Mesodermal cell (in vitro differentiated cells): ENCODE measurements around the gene RBFOX2.

Source experiments
- H3K27ac ChIP-seq: 2 replicates; pipeline ENCODE4 v1.7.0; 2013; ENCODE audit warnings: mild to moderate bottlenecking, low read depth, low read length, moderate library complexity; ENCODE audit not compliant: severe bottlenecking
- H3K36me3 ChIP-seq: 2 replicates; pipeline ENCODE4 v1.7.1; 2013; ENCODE audit warnings: mild to moderate bottlenecking, low read length, moderate library complexity; ENCODE audit not compliant: control insufficient read depth, insufficient read depth
- H3K4me1 ChIP-seq: one replicate; pipeline ENCODE4 v1.7.1; 2013; ENCODE audit warnings: mild to moderate bottlenecking, low read length; ENCODE audit not compliant: insufficient read depth, control insufficient read depth, poor library complexity, severe bottlenecking
- H3K4me3 ChIP-seq: 2 replicates; pipeline ENCODE4 v1.7.0; 2013; ENCODE audit warnings: low read length, control low read depth, mild to moderate bottlenecking; ENCODE audit not compliant: insufficient read depth, poor library complexity, severe bottlenecking; ENCODE audit errors: extremely low read depth
- H3K9me3 ChIP-seq: 2 replicates; pipeline ENCODE4 v1.7.1; 2013; ENCODE audit warnings: mild to moderate bottlenecking, low read length, moderate library complexity; ENCODE audit not compliant: control insufficient read depth
- WGBS, 2 experiments: methylation state at CpG; one replicate each; pipeline ENCODE4 v1.1.5; 2013; ENCODE audit warnings: missing lambda C conversion rate in 2 of 2; ENCODE audit not compliant: insufficient coverage in 2 of 2; 5-methylcytosine and 5-hydroxymethylcytosine counted together

The RBFOX2 gene

DNA sequence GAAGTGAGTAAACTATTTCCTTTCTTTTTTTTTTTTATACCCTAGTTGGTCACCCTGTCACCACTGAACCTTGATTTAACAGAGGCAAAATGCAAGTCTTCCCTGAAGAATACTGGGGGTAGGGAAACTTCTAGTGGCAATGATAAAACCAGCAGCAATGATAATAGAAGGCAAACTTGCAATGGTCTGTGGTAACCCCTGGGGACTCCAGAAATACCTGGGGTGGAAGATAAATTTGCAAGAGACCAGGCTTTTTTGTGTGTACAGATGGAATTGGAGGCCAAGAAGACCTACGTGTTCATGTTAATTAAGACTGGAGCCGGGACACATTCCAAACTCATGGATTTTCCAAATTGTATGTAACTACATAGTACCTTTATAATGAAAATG lies 299.3 kb downstream of the RBFOX2 start:
- Histone ChIP-seq H3K27ac (no peak overlapping the region), H3K4me1 (no peaks in the 10 kb centered on the region), H3K4me3 (no peak overlapping the region), H3K36me3 (no peaks in the 10 kb centered on the region), H3K9me3 (no peaks in the 10 kb centered on the region)
- no CpG with 5 or more reads among the region's 2 CpGs for WGBS, 2 experiments

DNA sequence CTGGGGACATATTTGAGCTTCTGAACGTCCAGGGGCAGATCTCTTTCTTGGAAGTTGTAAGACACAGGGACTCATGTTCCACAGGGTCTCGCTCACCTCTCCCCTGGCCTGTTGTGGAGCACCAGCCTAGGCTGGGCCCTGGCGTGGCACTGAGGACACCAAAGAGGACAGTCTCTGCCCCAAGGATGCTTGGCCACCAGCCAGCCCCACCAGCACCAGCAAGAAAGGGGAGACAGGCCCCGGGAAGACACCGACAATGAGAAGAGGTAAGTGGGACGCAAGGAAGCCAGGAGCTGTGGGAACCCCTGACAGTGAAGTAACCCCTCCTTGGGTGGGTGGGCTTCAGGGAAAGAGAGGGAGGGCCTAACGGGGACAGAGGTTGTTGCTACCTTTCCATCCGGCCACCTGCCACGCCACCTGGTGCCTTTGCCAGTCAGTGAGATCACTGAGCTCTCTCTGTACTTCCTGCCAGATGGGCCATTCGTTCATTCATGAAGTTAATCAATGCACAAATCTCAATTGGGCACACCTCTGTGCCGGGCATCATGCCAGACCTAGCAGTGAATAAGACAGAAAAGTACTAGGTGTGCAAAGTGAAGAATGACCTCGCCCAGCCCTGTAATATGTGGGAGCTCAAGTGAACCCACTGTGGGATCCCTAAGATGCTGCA lies 299.9 kb downstream of the RBFOX2 start:
- no peak overlapping the region for H3K27ac ChIP-seq
- no peak overlapping the region for H3K4me3 ChIP-seq
- H3K9me3 ChIP-seq, result no peaks in the 10 kb centered on the region
- WGBS, 2 experiments, result 93 to 94% methylated on average over 9 to 11 of the region's 12 CpGs
- no peaks in the 10 kb centered on the region for H3K36me3 ChIP-seq
- H3K4me1 ChIP-seq, result no peaks in the 10 kb centered on the region

DNA sequence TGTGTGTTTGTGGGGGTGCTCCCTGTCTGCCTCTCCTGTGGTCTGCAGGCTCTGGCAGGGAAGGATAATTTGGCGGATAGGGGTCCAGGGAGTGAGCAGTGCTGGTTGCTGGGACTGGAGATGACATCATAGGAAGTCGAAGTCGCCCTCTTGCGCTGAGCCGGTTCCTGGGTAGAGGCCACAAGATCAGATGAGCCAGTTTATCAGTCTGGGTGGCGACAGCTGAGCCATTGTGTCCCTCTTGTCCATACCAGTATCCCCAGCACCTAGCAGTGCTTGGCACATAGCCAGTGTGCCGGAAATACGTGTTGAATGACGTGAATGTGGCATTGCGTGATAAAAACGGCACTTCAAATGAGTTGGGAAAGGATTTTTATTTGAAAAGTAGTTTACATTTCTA lies 301.2 kb downstream of the RBFOX2 start:
- Histone ChIP-seq H3K36me3 (no peaks in the 10 kb centered on the region), H3K9me3 (no peaks in the 10 kb centered on the region), H3K4me1 (no peaks in the 10 kb centered on the region), H3K27ac (no peak overlapping the region), H3K4me3 (no peak overlapping the region)
- 86 to 96% methylated on average over 6 to 8 of the region's 11 CpGs for WGBS, 2 experiments

DNA sequence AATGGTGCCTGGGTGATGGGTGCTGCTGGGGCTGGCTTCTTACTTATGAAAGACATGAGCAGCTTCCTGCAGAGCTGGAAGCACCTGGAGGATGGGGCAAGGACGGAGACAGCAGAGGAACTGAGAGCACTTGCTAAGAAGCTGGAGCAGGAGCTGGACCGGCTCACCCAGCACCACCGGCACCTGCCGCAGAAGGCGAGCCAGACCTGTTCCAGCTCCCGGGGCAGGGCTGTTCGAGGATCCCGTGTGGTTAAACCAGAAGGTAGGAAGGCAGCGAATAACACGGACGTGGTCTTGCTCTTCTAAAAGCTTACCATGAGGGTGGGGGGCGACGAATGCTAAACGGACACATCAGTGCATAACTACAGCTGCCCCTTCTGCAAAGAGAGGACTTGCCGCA lies 301.7 kb downstream of the RBFOX2 start:
- Histone ChIP-seq H3K4me1 (no peaks in the 10 kb centered on the region), H3K9me3 (no peaks in the 10 kb centered on the region), H3K36me3 (no peaks in the 10 kb centered on the region), H3K27ac (no peak overlapping the region), H3K4me3 (no peak overlapping the region)
- 95 to 96% methylated on average over 15 of the region's 15 CpGs for WGBS, 2 experiments

DNA sequence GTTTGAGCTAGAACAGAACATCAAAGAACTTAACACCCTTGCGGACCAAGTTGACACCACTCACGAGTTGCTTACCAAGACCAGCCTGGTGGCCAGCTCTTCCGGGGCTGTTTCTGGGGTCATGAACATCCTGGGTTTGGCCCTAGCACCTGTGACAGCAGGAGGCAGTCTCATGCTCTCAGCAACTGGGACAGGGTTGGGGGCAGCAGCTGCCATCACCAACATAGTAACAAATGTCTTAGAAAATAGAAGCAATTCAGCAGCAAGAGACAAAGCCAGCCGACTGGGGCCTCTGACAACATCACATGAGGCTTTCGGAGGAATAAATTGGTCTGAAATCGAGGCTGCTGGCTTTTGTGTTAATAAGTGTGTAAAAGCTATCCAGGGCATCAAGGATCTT lies 302.2 kb downstream of the RBFOX2 start:
- Histone ChIP-seq H3K36me3 (no peaks in the 10 kb centered on the region), H3K4me3 (no peak overlapping the region), H3K4me1 (no peaks in the 10 kb centered on the region), H3K9me3 (no peaks in the 10 kb centered on the region), H3K27ac (no peak overlapping the region)
- WGBS, 2 experiments, result 98 to 100% methylated on average over 6 of the region's 6 CpGs

DNA sequence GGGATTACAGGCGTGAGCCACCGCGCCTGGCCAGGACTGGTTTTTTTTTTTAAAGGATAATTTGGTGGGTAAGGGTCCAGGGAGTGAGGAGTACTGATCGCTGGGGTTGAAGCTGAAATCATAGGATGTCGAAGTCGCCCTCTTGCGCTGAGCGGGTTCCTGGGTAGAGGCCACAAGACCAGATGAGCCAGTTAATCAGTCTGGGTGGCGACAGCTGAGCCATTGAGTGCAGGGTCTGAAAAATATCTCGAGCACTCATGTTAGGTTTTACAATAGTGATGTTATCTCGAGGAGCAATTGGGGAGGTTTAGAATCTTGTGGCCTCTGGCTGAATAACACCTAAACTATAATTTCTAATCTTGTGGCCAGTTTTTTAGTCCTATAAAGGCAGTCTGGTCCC lies 303.1 kb downstream of the RBFOX2 start:
- Histone ChIP-seq H3K36me3 (no peaks in the 10 kb centered on the region), H3K4me1 (no peaks in the 10 kb centered on the region), H3K4me3 (no peak overlapping the region), H3K27ac (no peak overlapping the region), H3K9me3 (no peaks in the 10 kb centered on the region)
- 95 to 98% methylated on average over 8 to 9 of the region's 11 CpGs for WGBS, 2 experiments

DNA sequence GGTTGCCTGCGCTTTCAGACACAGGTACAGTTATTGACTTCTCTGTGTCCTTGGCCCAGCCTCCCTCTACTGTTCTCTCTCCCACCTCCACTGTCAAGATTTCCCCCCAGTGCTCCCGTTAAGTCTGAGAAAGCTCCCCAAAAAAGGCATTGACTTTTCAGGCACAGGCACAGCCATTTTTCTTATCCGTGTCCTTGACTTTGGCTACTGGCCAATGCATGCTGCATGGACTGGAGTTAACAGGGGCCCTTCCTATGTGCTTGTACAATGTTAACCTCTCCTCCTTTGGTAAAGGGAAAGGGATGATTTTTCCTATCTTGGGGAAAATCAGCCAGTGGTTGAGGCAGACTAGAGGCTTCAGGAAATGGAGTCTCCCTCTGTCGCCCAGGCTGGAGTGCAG lies 306.7 kb downstream of the RBFOX2 start:
- 93 to 96% methylated on average over 4 of the region's 4 CpGs for WGBS, 2 experiments
- H3K9me3 ChIP-seq, result no peaks in the 10 kb centered on the region
- no peak overlapping the region for H3K27ac ChIP-seq

DNA sequence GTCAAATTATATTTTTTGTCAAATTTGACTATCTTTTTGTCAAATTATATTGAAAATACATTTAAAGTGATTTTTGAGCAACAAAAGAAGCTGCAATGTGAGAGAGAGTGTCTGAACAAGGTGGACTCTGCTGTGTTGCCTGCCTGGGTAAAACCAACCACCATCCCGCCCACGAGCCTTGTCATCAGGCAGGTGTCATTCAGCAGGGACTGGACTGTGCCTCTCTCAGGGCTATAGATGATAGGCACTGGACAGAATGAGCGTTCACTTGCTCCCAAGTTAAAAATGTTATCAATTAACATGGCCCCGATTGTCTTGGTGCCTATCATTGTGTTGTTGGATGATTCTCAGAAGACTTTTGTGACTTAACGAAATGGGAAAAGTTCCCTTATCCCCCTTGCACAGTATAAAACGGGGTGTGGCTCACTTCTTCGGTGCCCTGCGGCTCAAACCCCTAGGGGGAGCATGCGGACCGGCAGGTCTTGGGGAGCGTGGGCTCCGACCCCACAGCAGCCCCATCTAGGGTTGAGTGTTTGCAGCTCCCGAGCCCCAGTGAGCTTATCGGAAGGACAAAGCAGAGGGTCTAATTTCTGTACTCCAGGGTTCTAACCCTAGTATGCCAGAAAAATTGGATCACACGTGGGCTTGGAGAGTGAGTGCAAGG lies 309.3 kb downstream of the RBFOX2 start:
- WGBS, 2 experiments, result 80 to 88% methylated on average over 14 of the region's 15 CpGs
- H3K4me1 ChIP-seq, result no peaks in the 10 kb centered on the region
- H3K4me3 ChIP-seq, result no peak overlapping the region
- H3K9me3 ChIP-seq, result no peaks in the 10 kb centered on the region
- H3K27ac ChIP-seq, result no peak overlapping the region
- no peaks in the 10 kb centered on the region for H3K36me3 ChIP-seq

More for the DNA sequence above, 306.7 kb downstream of the RBFOX2 start:
- Histone ChIP-seq H3K4me3 (no peak overlapping the region), H3K36me3 (no peaks in the 10 kb centered on the region), H3K4me1 (no peaks in the 10 kb centered on the region)

DNA sequence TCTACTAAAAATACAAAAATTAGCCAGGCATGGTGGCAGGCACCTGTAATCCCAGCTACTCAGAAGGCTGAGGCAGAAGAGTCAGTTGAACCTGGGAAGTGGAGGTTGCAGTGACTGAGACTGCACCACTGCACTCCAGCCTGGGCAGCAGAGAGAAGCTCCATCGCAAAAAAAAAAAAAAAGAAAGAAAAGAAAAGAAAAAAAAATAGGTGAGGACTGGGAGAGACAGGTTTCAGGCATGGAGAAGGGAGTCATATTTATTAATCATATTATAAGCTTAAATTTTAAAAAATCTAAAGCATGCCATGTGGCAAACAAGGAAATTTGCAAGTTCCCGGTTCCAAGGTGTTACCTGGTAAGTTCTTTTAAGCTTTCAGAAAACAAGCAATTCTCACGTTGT lies 311.1 kb downstream of the RBFOX2 start, which contains the start of gene APOL5:
Gene APOL5, plus strand, starts transcription at position 301 of the 400 bp plus-strand sequence. Its CDS starts 0 bp downstream, at position 301.
- Histone ChIP-seq H3K36me3 (no peaks in the 10 kb centered on the region), H3K27ac (no peak within 1 kb of the TSS), H3K4me3 (no peak within 1 kb of the TSS), H3K9me3 (no peaks in the 10 kb centered on the region), H3K4me1 (no peaks in the 10 kb centered on the region)
- 100% methylated on average over 1 of the region's 3 CpGs; no CpG with 5 or more reads in 1 of the 2 experiments for WGBS, 2 experiments

DNA sequence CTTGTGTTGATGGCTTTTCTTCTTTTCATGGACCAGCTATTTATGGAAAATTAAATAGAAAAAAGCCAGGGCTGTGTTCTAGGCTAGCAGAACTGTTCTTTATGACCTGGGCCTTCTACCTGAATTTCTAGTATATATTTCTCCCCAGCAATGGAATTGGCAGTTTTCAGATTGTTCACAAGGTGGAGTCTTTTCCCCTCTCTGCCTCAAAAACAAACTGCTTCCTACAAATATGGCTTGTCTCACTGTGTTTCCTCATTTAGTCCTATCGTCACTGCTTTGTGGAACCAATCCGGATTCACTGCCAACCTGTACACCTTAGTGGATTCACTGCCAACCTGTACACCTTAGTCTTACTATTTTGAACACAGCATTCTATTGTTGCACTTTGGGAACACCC lies 316.0 kb downstream of the RBFOX2 start:
- Histone ChIP-seq H3K36me3 (no peaks in the 10 kb centered on the region), H3K9me3 (no peaks in the 10 kb centered on the region), H3K4me3 (no peak overlapping the region), H3K4me1 (no peaks in the 10 kb centered on the region), H3K27ac (no peak overlapping the region)
- WGBS, 2 experiments, result 89% methylated on average over 2 of the region's 2 CpGs

DNA sequence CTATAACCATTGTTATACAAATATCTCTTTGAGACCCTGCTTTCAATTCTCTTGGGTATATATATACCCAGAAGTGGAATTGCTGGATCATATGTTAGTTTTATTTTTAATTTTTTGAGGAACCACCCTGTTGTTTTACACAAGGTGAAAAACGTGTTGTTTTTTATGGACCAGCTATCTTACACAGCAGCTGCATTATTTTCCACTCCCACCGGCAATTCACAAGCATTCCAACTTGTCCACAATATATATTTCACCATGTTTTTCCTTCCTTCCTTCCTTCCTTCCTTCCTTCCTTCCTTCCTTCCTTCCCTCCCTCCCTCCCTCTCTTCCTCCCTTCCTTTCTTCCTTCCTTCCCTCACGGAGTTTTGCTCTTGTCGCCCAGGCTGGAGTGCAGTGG lies 317.3 kb downstream of the RBFOX2 start:
- Histone ChIP-seq H3K36me3 (no peaks in the 10 kb centered on the region), H3K4me1 (no peaks in the 10 kb centered on the region), H3K9me3 (no peaks in the 10 kb centered on the region), H3K27ac (no peak overlapping the region), H3K4me3 (no peak overlapping the region)
- 66 to 81% methylated on average over 2 to 3 of the region's 4 CpGs for WGBS, 2 experiments
